HL-60 (cell line): Measurements from ENCODE around the gene BRSK2.

Experiments used
- DNase-seq, 2 experiments: peaks; one replicate each; pipeline ENCODE4 v3.0.0-alpha.2; 2010 to 2020; ENCODE audit warnings: low read depth in 1 of 2, low spot score in 1 of 2
- H3K27ac ChIP-seq: fragments of 250-450 bp; sonication (Bioruptor Pico); replicated peaks from 2 replicates; pipeline ENCODE4 v1.5.1; 2020; ENCODE audit warnings: mild to moderate bottlenecking, moderate library complexity
- H3K27me3 ChIP-seq: fragments of 250-450 bp; sonication (Bioruptor Pico); 2 replicates; pipeline ENCODE4 v1.5.1; 2021; ENCODE audit warnings: mild to moderate bottlenecking, moderate library complexity; ENCODE audit not compliant: insufficient read depth, poor library complexity, severe bottlenecking
- H3K4me3 ChIP-seq: replicated peaks from 2 replicates; pipeline ENCODE4 v1.5.1; 2011; ENCODE audit warnings: mild to moderate bottlenecking, control low read depth, low read length; ENCODE audit not compliant: insufficient read depth
- GABPA ChIP-seq: IDR thresholded peaks from 2 replicates; pipeline ENCODE4 v1.6.1; 2012; ENCODE audit warnings: low read depth
- POLR2AphosphoS5 ChIP-seq: IDR thresholded peaks from 2 replicates; pipeline ENCODE4 v1.6.1; 2012; ENCODE audit warnings: low read depth
- SPI1 ChIP-seq: IDR thresholded peaks from 2 replicates; pipeline ENCODE4 v1.6.1; 2012; ENCODE audit warnings: low read depth, mild to moderate bottlenecking, borderline replicate concordance
- TF ChIP-seq, protein P1 (sequence below): IDR thresholded peaks from 2 replicates; pipeline ENCODE4 v1.6.1; 2012; ENCODE audit warnings: low read depth; ENCODE audit not compliant: insufficient replicate concordance
- TF ChIP-seq, protein P2 (sequence below): IDR thresholded peaks from one replicate; pipeline ENCODE4 v1.5.1; 2011; ENCODE audit warnings: low read length, control low read depth, inconsistent platforms; ENCODE audit not compliant: insufficient read depth

Gene BRSK2

DNA sequence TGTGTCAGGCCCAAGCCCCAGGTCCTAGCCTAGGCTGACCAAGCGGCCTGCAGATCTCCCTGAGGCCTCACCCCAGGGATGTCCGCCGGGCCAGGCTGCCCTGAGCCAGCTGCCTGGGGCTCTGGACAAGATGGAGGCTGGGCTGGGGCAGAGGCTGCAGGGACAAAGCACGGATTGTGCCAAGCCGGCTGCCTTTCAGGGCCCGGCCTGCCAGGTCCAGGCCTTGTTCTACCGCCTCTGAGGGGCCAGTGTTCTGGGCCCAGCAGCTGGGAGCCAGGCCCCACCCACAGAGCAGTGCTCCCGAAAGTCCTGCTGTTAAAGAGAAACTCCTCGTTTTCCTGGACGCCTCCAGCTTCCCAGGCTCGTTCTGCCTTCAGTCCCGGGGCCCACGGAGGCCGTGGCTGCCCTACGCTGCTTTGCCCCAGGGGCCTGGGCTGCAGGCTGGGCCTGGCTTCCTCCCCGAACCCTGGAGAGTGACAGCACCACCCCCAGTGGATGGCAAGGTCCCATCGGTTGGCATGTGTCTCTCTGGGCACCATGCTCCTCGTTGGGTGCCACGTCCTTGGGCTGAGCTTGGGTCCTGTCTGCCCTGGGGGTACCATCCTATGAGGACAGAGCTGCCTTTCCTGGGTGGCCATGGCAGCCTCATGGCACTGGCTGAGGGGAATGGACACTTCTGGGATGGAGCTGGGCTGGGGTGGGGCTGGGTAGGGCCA, 7.6 kb downstream of the BRSK2 start:
- TF ChIP-seq, protein P1, sequence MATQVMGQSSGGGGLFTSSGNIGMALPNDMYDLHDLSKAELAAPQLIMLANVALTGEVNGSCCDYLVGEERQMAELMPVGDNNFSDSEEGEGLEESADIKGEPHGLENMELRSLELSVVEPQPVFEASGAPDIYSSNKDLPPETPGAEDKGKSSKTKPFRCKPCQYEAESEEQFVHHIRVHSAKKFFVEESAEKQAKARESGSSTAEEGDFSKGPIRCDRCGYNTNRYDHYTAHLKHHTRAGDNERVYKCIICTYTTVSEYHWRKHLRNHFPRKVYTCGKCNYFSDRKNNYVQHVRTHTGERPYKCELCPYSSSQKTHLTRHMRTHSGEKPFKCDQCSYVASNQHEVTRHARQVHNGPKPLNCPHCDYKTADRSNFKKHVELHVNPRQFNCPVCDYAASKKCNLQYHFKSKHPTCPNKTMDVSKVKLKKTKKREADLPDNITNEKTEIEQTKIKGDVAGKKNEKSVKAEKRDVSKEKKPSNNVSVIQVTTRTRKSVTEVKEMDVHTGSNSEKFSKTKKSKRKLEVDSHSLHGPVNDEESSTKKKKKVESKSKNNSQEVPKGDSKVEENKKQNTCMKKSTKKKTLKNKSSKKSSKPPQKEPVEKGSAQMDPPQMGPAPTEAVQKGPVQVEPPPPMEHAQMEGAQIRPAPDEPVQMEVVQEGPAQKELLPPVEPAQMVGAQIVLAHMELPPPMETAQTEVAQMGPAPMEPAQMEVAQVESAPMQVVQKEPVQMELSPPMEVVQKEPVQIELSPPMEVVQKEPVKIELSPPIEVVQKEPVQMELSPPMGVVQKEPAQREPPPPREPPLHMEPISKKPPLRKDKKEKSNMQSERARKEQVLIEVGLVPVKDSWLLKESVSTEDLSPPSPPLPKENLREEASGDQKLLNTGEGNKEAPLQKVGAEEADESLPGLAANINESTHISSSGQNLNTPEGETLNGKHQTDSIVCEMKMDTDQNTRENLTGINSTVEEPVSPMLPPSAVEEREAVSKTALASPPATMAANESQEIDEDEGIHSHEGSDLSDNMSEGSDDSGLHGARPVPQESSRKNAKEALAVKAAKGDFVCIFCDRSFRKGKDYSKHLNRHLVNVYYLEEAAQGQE: no peak
- TF ChIP-seq POLR2AphosphoS5 (no peak), SPI1 (no peak), GABPA (no peak)
- TF ChIP-seq, protein P2, sequence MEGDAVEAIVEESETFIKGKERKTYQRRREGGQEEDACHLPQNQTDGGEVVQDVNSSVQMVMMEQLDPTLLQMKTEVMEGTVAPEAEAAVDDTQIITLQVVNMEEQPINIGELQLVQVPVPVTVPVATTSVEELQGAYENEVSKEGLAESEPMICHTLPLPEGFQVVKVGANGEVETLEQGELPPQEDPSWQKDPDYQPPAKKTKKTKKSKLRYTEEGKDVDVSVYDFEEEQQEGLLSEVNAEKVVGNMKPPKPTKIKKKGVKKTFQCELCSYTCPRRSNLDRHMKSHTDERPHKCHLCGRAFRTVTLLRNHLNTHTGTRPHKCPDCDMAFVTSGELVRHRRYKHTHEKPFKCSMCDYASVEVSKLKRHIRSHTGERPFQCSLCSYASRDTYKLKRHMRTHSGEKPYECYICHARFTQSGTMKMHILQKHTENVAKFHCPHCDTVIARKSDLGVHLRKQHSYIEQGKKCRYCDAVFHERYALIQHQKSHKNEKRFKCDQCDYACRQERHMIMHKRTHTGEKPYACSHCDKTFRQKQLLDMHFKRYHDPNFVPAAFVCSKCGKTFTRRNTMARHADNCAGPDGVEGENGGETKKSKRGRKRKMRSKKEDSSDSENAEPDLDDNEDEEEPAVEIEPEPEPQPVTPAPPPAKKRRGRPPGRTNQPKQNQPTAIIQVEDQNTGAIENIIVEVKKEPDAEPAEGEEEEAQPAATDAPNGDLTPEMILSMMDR: no peak
- Histone ChIP-seq H3K27me3 (no peaks in the 10 kb centered on the region), H3K4me3 (no peak overlapping the region), H3K27ac (no peak overlapping the region)
- no peak for DNase-seq

DNA sequence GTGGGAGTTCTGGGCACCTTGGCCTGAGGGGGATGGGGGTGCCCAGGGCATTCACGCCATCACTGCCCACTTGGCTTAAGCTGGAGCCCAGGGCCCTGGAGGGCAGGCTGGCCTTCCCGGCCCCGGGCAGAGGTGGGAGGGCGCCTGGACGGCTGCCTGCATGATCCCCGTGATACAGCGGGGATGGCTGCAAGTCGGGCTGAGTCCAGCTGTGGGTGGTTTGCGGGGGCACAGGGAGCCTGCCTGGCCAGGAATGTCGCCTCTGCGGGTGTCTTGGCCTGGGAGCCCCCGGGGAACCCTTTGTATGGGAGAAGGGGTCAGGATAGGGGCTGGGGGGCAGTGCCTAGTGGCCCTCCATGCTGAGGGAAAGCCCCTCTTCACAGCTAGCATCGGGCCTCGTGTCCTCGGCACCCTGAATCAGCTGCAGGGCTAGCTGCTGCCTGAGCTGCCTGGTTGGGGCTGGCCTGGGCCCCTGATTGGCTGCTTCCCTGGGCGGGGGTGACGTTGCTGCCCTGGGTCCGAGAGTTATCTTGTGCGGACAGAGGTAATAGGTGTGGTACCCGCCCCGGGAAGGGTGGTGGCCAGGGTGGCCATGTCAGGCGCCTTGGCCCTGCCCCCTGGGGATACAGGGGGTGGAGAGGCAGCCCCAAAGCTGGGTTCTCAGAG, 8.3 kb downstream of the BRSK2 start:
- H3K27me3 ChIP-seq: no peaks in the 10 kb centered on the region
- H3K4me3 ChIP-seq: no peak overlapping the region
- DNase-seq: no peak
- H3K27ac ChIP-seq: no peak overlapping the region
- no peak for TF ChIP-seq GABPA
- no peak for TF ChIP-seq SPI1
- TF ChIP-seq, protein P1: no peak
- TF ChIP-seq, protein P2: no peak

DNA sequence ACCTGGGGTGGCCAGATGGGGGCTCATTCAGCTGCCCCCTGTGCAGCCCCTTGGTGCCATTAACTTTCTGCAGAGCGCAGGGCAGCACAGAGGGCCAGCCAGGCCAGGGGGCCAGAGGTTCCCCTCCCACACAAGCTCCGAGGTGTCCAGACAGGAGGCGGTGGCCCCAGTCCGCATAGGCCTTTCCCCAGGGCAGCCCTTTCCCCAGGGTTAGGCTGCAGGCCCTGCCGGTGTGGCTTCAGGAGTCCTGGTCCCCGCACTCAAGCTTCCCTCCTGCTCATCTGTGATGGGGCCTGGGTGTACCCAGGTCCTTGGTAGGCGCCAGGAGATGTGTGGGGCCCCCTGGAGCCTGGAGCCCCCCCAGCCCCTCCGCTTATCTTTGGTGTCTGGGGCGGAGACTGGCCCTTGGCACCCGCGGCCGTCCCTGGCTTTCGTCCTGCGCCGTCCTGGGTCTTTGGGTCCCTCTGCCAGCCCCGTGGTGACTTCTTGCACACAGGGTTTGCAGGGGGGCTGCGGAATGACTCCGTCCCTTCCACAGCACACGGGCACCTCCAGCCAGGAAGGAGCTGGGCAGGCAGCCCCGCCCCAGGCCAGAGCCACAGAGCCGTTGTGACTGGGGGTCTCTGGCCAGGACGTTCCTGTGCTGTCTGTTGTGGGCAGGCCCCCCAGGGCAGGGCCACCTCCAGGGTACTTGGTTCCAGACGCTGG, 8.9 kb downstream of the BRSK2 start:
- Histone ChIP-seq H3K4me3 (no peak overlapping the region), H3K27ac (no peak overlapping the region), H3K27me3 (no peaks in the 10 kb centered on the region)
- DNase-seq: no peak
- TF ChIP-seq GABPA: no peak
- TF ChIP-seq, protein P1: no peak
- TF ChIP-seq SPI1: no peak
- no peak for TF ChIP-seq POLR2AphosphoS5
- TF ChIP-seq, protein P2: no peak
